ENCODE measurements around the gene RPL37. TPM values are rescaled to one million over a fixed set of nuclear protein-coding genes. Genes with fewer than 3 reads are reported as not detected.
"Not testable (repeated sequence)": the region's sequence is repeated elsewhere in the genome, so short reads cannot be mapped to it uniquely, and the experiment has no call there.

Gene RPL37
- total RNA-seq, 1 experiment from 2014 or later = 1,279 TPM

- H3K4me2 ChIP-seq (ENCODE audit: low read length); CTCF ChIA-PET; BruUV-seq (replicated peaks); DNase-seq (ENCODE audit: low read depth, low spot score); H3K9me2 ChIP-seq (ENCODE audit: insufficient read depth); RAD21 ChIA-PET (ENCODE audit: low non-redundant PET in 1 of 2, low total read pairs in 2 of 2, uncharacterized antibody in 2 of 2, unreplicated experiment in 2 of 2); H2AFZ ChIP-seq (ENCODE audit: low read depth, low read length, poor library complexity, severe bottlenecking); H3K9ac ChIP-seq (ENCODE audit: low read length); H3K4me3 ChIP-seq (replicated peaks in 1 of 2; ENCODE audit: low read depth in 1 of 2, low read length in 2 of 2); H3K9me3 ChIP-seq (ENCODE audit: control insufficient read depth in 1 of 2, insufficient read depth in 1 of 2, low read depth in 1 of 2, low read length in 2 of 2); H3K27me3 ChIP-seq (ENCODE audit: insufficient read depth, low read length); H3K4me1 ChIP-seq (ENCODE audit: control insufficient read depth in 1 of 2, insufficient read depth in 2 of 2, low read length in 2 of 2); intact Hi-C loops (cut with micrococcal nuclease): not testable (repeated sequence)
- POLR2A ChIA-PET = interaction anchor here (1.7 kb wide), 1 partner anchor 19 kb away, joined by 3 read pairs; no protein-coding TSS in a partner anchor
- 0 out of 2 replicates have a peak overlapping the region, but pooled peaks have one; percentile 0 for H3K27ac ChIP-seq (ENCODE audit: low read depth, low read length)
- peaks cover 27% of the 10 kb centered on the region for H3K79me2 ChIP-seq (ENCODE audit: insufficient read depth, low read length)
- ATAC-seq = peak; percentile 28
- peak; percentile 45; the same call in 1 of the 2 replicates for TF ChIP-seq POLR2AphosphoS5 (IDR thresholded peaks at IDR 0.05; ENCODE audit: low read depth, low read length)
- H3K36me3 ChIP-seq (ENCODE audit: control insufficient read depth in 1 of 2, insufficient read depth in 2 of 2, low read length in 2 of 2) = peaks cover 33 to 40% of the 10 kb centered on the region in 2 experiments; a peak in 3 of 4 replicates
- H4K20me1 ChIP-seq (ENCODE audit: insufficient read depth) = peaks cover 38% of the 10 kb centered on the region; the same call in 1 of the 2 replicates
Measured at GRCh38 chr5:40825461-40826043, 9.5 kb downstream of the RPL37 start.

GRCh38 chr5:40823459-40823858, 11.6 kb downstream of the RPL37 start:
- H3K27ac ChIP-seq (ENCODE audit: low read depth, low read length) = no peak overlapping the region
- H3K79me2 ChIP-seq (ENCODE audit: insufficient read depth, low read length) = peaks cover 9% of the 10 kb centered on the region; the same call in 1 of the 2 replicates
- peaks cover 18 to 22% of the 10 kb centered on the region in 2 experiments; a peak in 3 of 4 replicates for H3K36me3 ChIP-seq (ENCODE audit: control insufficient read depth in 1 of 2, insufficient read depth in 2 of 2, low read length in 2 of 2)
- no peak overlapping the region for H2AFZ ChIP-seq (ENCODE audit: low read depth, low read length, poor library complexity, severe bottlenecking)
- no peaks in the 10 kb centered on the region for H3K9me3 ChIP-seq (ENCODE audit: control insufficient read depth in 1 of 2, insufficient read depth in 1 of 2, low read depth in 1 of 2, low read length in 2 of 2)
- no peak overlapping the region for H3K9ac ChIP-seq (ENCODE audit: low read length)
- BruUV-seq (replicated peaks) = no TSS peak
- ATAC-seq (peak; percentile 13; the same call in 1 of the 2 replicates), DNase-seq (ENCODE audit: low read depth, low spot score) (no peak)
- RAD21 ChIA-PET (ENCODE audit: low non-redundant PET in 1 of 2, low total read pairs in 2 of 2, uncharacterized antibody in 2 of 2, unreplicated experiment in 2 of 2) = no interaction called here
- H3K4me2 ChIP-seq (ENCODE audit: low read length) = no peak overlapping the region
- H4K20me1 ChIP-seq (ENCODE audit: insufficient read depth) = peaks cover 20% of the 10 kb centered on the region; the same call in 1 of the 2 replicates
- CTCF ChIA-PET = no interaction called here
- no peaks in the 10 kb centered on the region for H3K27me3 ChIP-seq (ENCODE audit: insufficient read depth, low read length)
- H3K4me1 ChIP-seq (ENCODE audit: control insufficient read depth in 1 of 2, insufficient read depth in 2 of 2, low read length in 2 of 2) = peaks cover 0 to 8% of the 10 kb centered on the region in 2 experiments; a peak in 1 of 4 replicates
- no peak overlapping the region for H3K4me3 ChIP-seq (replicated peaks in 1 of 2; ENCODE audit: low read depth in 1 of 2, low read length in 2 of 2)
- POLR2A ChIA-PET = interaction anchor here (1.8 kb wide), 1 partner anchor 12 kb away, joined by 6 read pairs; the partner anchor contains the start of gene RPL37
- TF ChIP-seq CBX3 (IDR thresholded peaks at IDR 0.05; ENCODE audit: low read depth) = no peak
- no peaks in the 10 kb centered on the region for H3K9me2 ChIP-seq (ENCODE audit: insufficient read depth)
- intact Hi-C loops (cut with micrococcal nuclease) = no loop called here
